Mesothelial cell of epicardium (in vitro differentiated cells): ENCODE results near the gene NFX1. TPM values are rescaled to one million over a fixed set of nuclear protein-coding genes. Genes with fewer than 3 reads are reported as not detected.
"Not testable (repeated sequence)": the region's sequence is repeated elsewhere in the genome, so short reads cannot be mapped to it uniquely, and the experiment has no call there.

Experiments used
- DNase-seq, 2 experiments: peaks; one replicate each; pipeline ENCODE4 v3.0.0; 2021; ENCODE audit warnings: low spot score in 2 of 2; ENCODE audit not compliant: unreplicated experiment in 2 of 2
- H3K27ac Mint-ChIP-seq: 2 replicates; pipeline ENCODE4 v1.8.0; 2021; ENCODE audit warnings: mixed read lengths
- H3K27me3 Mint-ChIP-seq: 2 replicates; pipeline ENCODE4 v1.8.0; 2021; ENCODE audit warnings: low read depth, mixed read lengths
- H3K36me3 Mint-ChIP-seq: 2 replicates; pipeline ENCODE4 v1.8.0; 2021; ENCODE audit warnings: mixed read lengths
- H3K4me1 Mint-ChIP-seq: 2 replicates; pipeline ENCODE4 v1.8.0; 2021; ENCODE audit warnings: mixed read lengths
- H3K4me3 Mint-ChIP-seq: 2 replicates; pipeline ENCODE4 v1.8.0; 2021; ENCODE audit warnings: mild to moderate bottlenecking, moderate library complexity, mixed read lengths
- H3K9me3 Mint-ChIP-seq: 2 replicates; pipeline ENCODE4 v1.8.0; 2021; ENCODE audit warnings: mixed read lengths
- total RNA-seq: library from RNA; stranded (reverse); gene quantifications from 3 replicates; pipeline ENCODE4 v1.2.1, GENCODE V29; 2021
- TF ChIP-seq, protein P1 (sequence below): fragments of 200-600 bp; sonication (generic); IDR thresholded peaks from one replicate; pipeline ENCODE4 v1.5.0; 2021; ENCODE audit warnings: antibody characterized with exemption; ENCODE audit not compliant: unreplicated experiment

NFX1 gene
- total RNA-seq, 1 donor from 2014 or later: 30.2 TPM

GRCh38 chr9:33332011-33332410 lies 41.7 kb downstream of the NFX1 start:
- Mint-ChIP-seq H3K27ac (no peak overlapping the region), H3K4me1 (peaks cover 2% of the 10 kb centered on the region), H3K36me3 (peaks cover 52% of the 10 kb centered on the region), H3K9me3 (peaks cover 4% of the 10 kb centered on the region), H3K27me3 (peaks cover 1% of the 10 kb centered on the region), H3K4me3 (no peak overlapping the region)
- DNase-seq: no peak
- TF ChIP-seq, protein P1, sequence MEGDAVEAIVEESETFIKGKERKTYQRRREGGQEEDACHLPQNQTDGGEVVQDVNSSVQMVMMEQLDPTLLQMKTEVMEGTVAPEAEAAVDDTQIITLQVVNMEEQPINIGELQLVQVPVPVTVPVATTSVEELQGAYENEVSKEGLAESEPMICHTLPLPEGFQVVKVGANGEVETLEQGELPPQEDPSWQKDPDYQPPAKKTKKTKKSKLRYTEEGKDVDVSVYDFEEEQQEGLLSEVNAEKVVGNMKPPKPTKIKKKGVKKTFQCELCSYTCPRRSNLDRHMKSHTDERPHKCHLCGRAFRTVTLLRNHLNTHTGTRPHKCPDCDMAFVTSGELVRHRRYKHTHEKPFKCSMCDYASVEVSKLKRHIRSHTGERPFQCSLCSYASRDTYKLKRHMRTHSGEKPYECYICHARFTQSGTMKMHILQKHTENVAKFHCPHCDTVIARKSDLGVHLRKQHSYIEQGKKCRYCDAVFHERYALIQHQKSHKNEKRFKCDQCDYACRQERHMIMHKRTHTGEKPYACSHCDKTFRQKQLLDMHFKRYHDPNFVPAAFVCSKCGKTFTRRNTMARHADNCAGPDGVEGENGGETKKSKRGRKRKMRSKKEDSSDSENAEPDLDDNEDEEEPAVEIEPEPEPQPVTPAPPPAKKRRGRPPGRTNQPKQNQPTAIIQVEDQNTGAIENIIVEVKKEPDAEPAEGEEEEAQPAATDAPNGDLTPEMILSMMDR: no peak

DNA sequence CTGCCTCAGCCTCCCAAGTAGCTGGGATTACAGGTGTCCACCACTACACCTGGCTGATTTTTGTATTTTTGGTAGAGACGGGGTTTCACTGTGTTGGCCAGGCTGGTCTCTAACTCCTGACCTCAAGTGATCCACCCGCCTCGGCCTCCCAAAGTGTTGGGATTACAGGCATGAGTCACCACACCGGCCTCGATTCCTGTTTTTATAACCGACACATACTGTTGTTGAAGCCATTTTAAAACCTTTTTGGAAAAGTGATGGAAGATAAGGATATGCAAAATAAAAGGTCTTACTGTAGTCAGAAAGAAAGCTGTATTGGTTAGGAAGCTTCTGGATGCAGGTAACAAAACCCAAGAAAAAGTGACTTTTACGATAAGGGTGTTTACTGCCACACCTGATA lies 42.6 kb downstream of the NFX1 start:
- H3K9me3 Mint-ChIP-seq, H3K27ac Mint-ChIP-seq, H3K27me3 Mint-ChIP-seq, DNase-seq, H3K4me1 Mint-ChIP-seq, H3K4me3 Mint-ChIP-seq: not testable (repeated sequence)
- H3K36me3 Mint-ChIP-seq: peaks cover 54% of the 10 kb centered on the region

- DNase-seq: no peak
- Mint-ChIP-seq H3K4me3 (no peak overlapping the region), H3K9me3 (peaks cover 28% of the 10 kb centered on the region), H3K36me3 (peaks cover 55% of the 10 kb centered on the region), H3K4me1 (no peaks in the 10 kb centered on the region), H3K27ac (no peak overlapping the region), H3K27me3 (no peaks in the 10 kb centered on the region)
- TF ChIP-seq, protein P1: no peak
Observed at GRCh38 chr9:33340186-33340585, 49.9 kb downstream of the NFX1 start.

DNA sequence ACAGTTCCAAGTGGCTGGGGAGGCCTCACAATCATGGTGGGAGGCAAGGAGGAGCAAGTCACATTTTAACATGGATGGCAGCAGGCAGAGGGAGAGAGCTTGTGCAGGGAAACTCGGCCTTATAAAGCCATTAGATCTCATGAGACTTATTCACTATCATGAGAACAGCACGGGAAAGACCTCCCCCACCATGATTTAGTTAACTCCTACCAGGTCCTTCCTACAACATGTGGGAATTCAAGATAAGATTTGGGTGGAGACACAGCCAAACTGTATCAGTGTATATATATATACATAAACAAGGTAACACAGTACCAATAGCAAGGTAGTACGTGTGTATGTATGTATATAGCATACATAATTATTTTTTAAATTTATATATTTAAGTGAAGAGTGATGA lies 50.9 kb downstream of the NFX1 start:
- Mint-ChIP-seq H3K27me3 (no peaks in the 10 kb centered on the region), H3K4me1 (no peaks in the 10 kb centered on the region), H3K9me3 (peaks cover 24% of the 10 kb centered on the region), H3K36me3 (peaks cover 57% of the 10 kb centered on the region), H3K27ac (no peak overlapping the region), H3K4me3 (no peak overlapping the region)
- no peak for DNase-seq
- TF ChIP-seq, protein P1: no peak

GRCh38 chr9:33344145-33344544 lies 53.8 kb downstream of the NFX1 start:
- Mint-ChIP-seq H3K27ac (no peak overlapping the region), H3K36me3 (peaks cover 70% of the 10 kb centered on the region), H3K4me3 (no peak overlapping the region), H3K27me3 (no peaks in the 10 kb centered on the region), H3K9me3 (peaks cover 28% of the 10 kb centered on the region), H3K4me1 (no peaks in the 10 kb centered on the region)
- no peak for DNase-seq
- TF ChIP-seq, protein P1: no peak

DNA sequence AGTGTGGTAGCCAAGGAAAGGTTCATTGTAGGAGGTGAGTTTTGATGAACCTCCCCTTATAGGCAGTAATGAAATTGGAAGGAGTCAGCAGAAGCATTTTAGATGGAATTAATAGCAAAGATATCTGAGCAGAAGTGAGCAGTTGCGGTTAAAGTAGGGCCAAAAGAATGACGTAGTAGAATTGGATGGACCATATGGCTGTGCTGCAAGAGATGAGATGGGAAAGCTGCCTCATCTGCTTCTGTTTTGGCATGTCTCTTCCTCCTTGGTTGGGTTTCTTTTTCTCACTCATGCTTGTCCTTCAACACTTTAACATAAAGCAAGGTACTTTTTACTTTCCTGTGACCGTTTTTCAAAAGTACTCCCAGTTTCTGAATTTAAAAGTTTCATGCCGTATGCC lies 56.2 kb downstream of the NFX1 start:
- DNase-seq: no peak
- Mint-ChIP-seq H3K27ac (no peak overlapping the region), H3K27me3 (no peaks in the 10 kb centered on the region), H3K4me1 (no peaks in the 10 kb centered on the region), H3K9me3 (peaks cover 11% of the 10 kb centered on the region), H3K36me3 (peaks cover 56% of the 10 kb centered on the region), H3K4me3 (no peak overlapping the region)
- TF ChIP-seq, protein P1: no peak
